Activated naive CD4-positive, alpha-beta T cell treated with anti-CD3 and anti-CD28 coated beads, Interleukin-2, amount 50 U/mL, for 16 hours (primary cell): Measurements from ENCODE around the gene OS9.

Source experiments
- DNase-seq: peaks from one replicate; pipeline ENCODE4 v3.0.0-alpha.2; 2020

The OS9 gene

DNA sequence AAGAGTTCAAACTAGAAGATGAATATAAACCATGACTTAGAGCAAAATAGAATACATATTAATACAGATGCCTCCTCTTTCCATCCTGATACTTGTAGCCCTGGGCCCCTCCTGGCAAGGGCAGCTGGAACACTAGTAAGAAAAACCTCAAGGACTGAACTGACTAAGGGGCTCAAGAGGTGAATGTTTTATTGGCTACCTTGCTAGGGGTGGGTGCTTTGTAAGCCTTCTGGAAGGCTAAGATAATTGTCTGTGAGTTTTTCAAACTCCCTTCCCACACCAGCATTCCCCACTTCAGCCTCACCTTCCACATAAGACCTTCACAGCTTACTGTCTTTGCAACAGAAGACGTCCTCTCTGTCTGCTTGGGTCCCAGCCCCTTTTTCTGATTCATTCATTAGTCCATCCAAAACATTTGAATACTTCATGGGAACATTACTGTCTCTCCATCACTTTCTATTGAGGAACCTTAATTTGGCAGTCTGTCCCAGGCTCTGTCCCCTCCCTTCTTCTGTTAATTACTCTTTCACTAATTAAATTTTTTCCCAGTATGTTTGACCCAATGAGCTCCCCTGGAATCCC lies 59.9 kb downstream of the OS9 start:
- no peak for DNase-seq

- DNase-seq = peak; percentile 88
These were observed 60.7 kb downstream of the OS9 start, which contains the start of gene MARCHF9 for GRCh38 chr12:57754411-57755193. MARCHF9 (plus strand) TSS chr12:57755103; CDS start chr12:57755529, 426 bp downstream.

DNA sequence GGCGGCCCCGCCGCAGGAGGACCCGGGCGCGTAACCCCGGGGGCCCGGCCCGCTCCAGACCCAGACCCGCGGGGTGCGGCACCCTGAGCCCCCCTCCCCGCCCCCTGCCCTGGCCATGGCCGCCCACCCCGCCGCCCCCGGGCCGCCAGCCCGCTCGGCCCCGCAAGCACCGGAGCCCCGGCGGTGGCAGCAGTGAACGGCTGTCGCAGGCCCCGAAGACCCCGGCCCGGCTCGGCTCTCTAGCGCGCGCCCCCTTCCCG lies 61.2 kb downstream of the OS9 start:
- no peak for DNase-seq

GRCh38 chr12:57755454-57756372 lies 61.8 kb downstream of the OS9 start:
- DNase-seq = peak; percentile 33

- DNase-seq = peak; percentile 78
These were observed 62.7 kb downstream of the OS9 start for GRCh38 chr12:57756406-57757341.

- DNase-seq = no peak
These were observed 63.8 kb downstream of the OS9 start for GRCh38 chr12:57757771-57758170.

- DNase-seq = no peak
These were observed 64.8 kb downstream of the OS9 start for GRCh38 chr12:57758552-57759359.

- DNase-seq = peak; percentile 54
These were observed 65.5 kb downstream of the OS9 start for GRCh38 chr12:57759360-57759980.

DNA sequence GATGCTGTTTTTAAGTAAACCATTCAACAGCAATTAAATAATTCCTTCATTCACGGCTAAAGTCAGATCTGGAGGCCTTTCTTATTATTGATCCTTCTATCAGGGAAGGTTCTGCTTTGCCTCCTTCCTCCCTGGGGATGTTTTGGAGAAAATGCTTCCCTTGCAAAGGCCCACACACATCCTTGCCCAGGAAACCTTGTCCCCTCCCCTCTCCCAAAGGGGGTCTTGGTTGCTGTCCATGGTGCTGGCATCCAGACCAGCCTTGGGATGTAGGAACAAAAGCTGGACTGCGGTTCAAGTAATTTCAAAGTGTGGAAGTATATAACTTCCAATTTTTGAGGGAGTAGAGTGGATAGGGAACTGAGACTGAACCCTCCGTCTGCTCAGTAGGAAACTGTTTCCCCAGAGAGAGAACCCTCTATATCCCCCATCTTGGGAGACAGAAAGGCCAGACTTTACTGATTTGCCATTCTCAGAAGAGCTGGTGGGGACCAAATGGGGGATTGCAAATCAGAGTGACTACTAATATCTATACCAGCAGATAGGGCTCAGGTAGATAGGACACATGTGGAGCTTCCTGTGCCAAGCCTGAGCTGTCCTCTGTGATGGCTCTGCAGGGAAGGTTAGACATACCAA lies 66.5 kb downstream of the OS9 start:
- no peak for DNase-seq

DNA sequence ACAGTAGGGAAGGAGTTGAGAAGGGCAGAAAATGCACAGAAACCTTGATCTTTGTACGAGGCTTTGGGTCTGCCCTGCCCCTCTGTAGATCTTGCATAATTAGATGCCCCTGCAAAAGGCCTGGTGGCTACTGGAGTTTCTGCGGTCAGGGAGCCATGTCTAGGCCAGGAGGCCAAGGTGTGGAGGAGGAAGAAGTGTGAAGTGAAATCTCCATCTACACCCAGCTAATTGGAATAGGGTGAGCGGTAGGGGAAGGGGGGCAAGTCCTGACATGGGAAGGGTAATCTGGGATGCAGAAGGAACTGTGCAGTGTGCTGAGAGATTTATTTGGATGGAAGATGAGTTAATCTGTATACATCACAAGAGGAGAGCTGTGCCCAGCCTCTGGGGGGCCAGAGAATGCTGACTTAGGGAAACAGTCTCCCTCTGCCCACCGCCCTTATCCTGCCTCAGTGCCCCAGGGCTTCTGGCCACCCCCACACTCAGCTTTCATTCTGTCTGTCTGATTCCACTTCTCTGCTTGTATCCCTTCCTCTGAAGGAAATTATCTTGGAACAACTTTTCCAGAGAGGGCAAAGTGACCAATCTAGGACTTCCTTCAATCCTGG lies 67.6 kb downstream of the OS9 start:
- no peak for DNase-seq

GRCh38 chr12:57762463-57762862 lies 68.5 kb downstream of the OS9 start:
- no peak for DNase-seq

DNA sequence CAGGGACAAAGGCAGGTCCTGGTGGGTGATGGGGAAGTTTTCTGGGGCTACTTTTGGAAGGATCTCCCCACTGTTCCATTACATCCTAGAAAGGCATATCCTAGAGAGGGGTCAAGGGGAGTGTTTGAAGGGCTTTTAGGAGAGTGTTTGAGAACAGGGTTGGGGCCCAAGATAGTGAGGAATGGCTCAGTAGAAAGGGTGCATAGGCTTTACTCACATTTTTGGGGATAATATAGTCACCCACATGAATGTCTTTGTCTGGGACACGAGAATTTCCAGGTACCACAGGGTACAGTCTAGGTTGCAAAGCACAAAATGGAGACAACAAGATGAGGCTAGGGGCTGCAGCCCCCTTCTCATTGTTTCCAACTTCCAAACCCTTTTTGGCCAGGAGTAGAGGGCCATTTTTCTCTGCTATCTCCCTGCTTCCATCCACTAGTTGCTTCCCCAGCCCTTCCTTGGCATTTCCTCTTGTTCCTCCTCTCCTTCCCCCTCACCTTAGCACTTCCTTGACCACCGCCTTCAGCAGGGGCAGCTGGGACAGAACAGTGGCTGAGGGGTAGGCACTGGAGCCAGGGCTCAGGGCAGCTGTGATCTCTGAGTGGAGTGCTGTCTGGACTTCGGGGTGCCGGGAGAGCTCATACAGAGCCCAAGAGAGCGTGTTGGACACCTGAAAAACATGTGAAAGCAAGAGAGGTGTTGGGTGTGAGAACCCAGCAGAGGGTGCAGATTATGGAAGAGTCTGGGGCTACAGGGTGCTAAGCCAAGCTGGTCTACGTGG lies 70.1 kb downstream of the OS9 start:
- no peak for DNase-seq

DNA sequence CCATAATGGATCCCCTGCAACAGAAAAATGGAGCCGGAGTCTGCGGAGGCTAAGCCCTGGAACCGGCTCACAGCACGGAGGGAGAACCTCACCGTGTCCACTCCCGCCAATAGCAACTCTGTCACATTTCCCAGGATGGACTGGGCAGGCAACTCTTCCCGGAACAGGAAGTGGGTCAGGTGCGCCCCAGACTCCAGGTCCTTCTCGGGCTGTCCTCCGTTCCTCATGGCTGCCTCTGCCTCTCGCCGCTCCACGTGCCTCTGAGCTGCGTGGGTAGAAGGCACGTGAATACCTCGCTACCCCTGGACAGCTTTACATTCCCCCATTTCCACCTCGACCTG lies 70.7 kb downstream of the OS9 start:
- DNase-seq = peak; percentile 57

DNA sequence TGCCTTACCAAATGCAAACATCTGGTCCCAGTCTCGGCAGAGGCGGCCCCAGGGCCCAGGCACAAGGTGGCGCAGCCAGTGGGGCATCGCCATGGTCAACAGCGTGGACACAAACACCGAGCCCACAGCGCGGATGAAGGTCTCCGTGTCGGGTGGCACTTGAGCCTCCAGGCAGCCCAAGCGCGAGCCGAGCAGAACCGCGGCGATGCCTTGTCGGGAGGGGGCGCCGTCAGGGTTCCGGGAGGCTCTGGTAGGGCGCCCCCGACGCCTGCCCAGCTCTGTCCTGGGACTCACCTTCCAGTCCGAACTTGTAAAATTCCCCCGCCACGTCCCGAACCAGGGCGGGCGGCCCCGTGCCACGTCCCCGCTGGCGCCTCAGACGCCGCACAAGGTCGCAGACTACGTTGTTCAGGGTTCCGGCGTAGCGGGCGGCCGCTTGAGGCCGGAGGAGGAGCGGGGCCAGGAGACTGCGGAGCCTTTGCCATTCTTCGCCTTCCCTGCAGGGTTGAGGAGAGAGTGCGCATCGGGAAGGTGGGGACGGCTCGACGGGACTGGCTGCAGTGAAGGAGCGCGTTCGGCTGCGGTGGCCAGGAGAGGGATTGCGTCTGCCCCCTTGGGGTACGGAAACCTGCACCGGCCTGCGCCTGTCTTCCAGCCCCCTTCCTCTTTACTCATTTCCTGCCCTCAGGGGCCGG lies 71.2 kb downstream of the OS9 start:
- peak; percentile 68 for DNase-seq

DNA sequence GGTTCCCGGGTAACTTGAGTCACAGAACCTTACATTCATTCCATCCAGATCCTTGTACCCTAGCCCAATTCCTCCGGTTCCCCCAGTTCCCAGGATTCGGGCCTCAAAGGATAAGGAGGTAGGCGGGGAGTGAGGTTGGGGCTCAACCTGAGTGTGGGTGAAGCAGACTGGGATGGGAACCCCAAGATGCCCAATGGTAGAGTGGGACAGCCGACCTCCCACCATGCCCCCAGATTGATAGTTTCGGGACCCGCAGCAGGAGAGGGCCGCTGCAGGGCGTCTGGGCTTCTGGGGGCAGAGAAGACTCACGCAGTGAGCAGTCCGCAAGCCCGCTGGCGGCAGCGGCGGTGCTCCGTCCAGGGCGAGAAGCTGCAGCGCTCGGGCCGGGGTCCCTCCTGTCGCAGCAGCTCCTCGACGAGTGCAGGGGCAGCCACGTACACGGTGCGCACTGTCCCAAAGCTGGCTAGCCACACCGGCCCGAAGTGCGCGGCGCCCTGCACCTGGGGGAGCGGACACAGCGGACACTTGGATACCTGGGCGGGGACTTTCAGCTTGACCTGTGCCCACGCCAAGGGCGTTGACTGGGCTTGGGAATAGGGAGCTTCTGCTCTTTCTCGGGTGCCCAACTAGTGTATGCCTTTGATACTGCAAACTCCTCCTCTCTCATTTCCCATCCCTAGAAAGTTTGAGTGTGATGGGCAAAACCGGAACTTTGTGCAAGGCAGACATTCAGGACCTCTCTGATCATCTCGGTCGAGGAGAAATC lies 71.9 kb downstream of the OS9 start:
- DNase-seq = no peak

GRCh38 chr12:57766464-57767304 lies 72.8 kb downstream of the OS9 start, which contains the start of gene CYP27B1:
CYP27B1 (minus strand) TSS chr12:57767078; CDS start chr12:57767041, 37 bp downstream.
- no peak for DNase-seq

GRCh38 chr12:57767305-57767698 lies 73.4 kb downstream of the OS9 start:
- no peak for DNase-seq
